ENCODE data around the gene PIKFYVE.

GRCh38 chr2:208392300-208392699 lies 126.2 kb downstream of the PIKFYVE start:
- TF ChIP-seq CTCF (optimal IDR thresholded peaks at IDR 0.05 in 1 of 3, IDR thresholded peaks at IDR 0.05 in 1 of 3, conservative IDR thresholded peaks at IDR 0.05 in 1 of 3; ENCODE audit: extremely low read depth in 1 of 3, insufficient read depth in 2 of 3, low read length in 3 of 3) (peak in 2 of 3 experiments; percentile 1 to 37), EZH2 (IDR thresholded peaks at IDR 0.05; ENCODE audit: low read length) (no peak)
